D341Med (cell line): ENCODE results near the gene IL17B.

Experiments
- DNase-seq: peaks from one replicate; pipeline ENCODE4 v3.0.0; 2012; ENCODE audit warnings: low spot score

Gene IL17B

DNA sequence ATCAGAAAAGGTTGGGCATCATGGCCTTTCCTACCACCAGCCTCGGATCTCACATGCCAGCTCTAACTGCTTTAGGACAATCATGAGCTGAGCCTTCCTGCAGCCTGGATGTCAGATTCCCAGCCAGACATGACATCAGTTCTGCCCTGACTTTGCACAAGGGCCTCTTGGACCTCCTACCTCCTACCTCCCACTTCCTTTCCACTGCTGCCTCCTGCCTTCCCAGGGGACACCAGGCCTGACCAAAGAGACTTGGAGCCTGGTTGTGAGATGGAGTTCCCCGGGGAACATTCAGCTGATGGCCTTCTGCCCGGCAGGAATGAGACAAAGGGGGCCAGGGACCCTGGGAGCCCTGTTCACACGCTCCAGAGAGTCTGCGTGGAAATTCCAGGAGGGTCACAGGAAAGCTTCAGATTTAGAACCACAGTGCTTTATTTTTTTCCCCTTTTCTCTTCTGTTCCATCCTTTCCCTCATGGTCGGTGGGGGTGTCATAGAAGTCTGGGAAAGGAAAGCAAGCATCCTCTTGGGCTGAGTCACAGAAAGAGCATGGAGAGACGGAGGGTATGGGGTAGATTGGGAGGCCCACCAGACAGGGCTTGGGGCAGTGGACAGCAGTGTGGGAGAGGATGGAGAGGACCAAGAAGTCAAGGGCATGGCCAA, 35.4 kb upstream of the IL17B start:
- no peak for DNase-seq

DNA sequence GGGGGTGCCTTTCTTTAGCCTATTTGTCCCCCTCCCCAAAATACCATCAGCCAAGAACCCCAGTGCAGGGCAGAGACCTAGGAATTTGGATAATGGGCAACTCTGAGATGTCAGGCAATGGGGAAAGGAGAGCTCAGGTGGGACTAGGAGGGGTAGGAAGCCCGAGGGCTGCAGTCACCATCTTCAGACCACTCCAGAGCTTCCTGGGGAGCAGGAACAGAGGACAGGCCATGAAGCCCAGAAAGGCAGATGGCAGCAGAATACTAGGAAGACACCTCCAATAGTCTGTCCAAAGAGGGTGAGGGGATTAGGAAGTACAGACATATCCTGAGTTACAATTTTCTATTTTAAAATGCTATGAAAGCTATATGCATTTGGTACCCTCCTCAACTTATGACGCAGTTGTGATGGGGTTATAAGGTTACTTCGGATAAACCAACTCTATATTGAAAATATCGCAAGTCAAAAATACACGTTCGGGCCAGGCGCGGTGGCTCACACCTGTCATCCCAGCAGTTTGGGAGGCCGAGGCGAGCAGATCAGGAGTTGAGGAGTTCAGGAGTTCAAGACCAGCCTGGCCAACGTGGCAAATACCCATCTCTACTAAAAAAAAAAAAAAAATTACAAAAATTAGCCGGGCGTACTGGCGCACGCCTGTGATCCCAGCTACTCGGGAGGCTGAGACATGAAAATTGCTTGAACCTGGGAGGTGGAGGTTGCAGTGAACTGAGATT, 34.6 kb upstream of the IL17B start:
- DNase-seq: no peak

DNA sequence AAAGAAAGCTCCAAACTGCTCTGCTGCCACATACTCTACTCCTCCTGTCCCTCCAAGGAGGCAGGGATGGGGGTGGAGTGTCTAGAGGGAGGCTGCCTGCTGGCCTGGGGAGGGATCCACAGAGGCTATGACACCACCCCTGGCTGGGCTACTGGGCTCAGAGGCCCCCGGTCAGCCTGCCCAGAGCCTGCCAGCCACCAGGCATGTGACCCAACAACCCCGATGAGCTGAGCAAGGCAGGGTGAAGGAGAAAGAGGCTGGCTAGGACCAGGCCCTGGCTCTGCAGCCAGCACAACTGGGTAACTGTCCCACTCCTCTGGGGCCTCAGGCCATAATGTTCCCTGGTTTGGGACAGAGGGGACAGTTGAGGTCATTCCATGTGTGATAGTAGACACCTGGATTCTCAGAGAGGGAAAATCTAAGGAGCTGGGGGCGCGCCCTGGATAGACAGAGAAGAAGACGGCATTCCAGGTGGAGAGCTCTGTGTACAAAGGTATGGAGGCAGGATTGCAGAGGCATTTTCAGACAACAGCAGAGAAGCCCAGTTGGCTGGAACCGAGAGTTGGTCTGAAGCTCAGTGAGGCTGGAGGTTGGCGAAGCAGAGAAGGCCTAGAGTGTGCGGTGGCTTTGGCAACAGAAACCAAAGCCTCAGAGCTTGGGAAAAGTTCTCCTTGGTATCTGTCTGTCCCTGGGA, 33.8 kb upstream of the IL17B start:
- DNase-seq: no peak

GRCh38 chr5:149411738-149412519, 32.8 kb upstream of the IL17B start:
- DNase-seq: no peak

DNA sequence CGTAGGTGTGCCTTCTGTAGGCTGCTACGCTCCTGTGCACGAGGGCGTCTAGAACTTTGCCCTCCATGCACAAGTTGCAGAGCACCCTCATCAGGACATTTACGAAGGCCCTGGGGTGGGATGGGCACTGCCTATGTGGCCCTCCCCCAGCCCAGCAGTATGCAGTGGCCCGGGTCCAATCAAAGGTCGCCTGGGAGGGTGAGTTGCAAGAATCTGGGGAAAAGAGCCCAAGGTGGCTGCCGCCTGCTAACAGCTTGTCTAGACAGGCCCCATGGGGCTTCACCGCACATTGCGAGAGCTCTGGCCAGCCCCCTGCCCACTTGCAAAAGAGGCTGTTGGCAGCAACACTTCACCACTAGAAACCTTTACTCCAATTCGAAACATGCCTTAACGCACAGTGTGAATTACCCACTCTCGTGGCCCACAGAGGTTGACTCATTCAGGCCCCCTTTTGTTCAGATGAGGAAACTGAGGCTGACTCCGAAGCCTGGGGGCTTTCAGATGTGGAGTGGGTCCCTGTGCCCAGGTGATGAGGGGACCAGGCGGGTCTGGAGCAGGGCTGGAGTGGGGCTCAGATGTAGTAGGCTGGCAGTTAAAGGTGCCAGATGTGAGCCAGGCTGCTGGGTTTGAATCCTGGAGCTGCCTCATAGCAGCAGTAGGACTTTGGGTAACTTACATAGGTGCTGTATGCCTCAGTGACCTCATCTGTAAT, 31.8 kb upstream of the IL17B start:
- no peak for DNase-seq

DNA sequence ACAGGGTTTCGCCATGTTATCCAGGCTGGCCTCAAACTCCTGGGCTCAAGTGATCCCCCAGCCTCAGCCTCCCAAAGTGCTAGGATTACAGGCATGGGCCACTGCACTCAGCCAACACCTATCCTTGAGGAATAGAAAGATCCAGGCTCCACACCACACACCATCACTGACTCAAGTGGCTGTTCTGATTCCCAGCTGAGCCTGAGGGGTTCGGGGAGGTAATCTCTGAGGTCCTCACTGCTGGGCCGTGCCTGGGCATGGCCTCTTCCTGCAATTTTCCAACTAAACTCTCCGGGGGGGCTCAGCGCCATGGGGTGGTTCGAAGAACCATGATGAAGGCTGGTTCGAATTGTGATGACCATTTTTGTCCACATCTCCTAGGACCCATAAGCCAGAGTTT, 31.0 kb upstream of the IL17B start:
- no peak for DNase-seq

GRCh38 chr5:149409268-149409948, 30.3 kb upstream of the IL17B start:
- no peak for DNase-seq

DNA sequence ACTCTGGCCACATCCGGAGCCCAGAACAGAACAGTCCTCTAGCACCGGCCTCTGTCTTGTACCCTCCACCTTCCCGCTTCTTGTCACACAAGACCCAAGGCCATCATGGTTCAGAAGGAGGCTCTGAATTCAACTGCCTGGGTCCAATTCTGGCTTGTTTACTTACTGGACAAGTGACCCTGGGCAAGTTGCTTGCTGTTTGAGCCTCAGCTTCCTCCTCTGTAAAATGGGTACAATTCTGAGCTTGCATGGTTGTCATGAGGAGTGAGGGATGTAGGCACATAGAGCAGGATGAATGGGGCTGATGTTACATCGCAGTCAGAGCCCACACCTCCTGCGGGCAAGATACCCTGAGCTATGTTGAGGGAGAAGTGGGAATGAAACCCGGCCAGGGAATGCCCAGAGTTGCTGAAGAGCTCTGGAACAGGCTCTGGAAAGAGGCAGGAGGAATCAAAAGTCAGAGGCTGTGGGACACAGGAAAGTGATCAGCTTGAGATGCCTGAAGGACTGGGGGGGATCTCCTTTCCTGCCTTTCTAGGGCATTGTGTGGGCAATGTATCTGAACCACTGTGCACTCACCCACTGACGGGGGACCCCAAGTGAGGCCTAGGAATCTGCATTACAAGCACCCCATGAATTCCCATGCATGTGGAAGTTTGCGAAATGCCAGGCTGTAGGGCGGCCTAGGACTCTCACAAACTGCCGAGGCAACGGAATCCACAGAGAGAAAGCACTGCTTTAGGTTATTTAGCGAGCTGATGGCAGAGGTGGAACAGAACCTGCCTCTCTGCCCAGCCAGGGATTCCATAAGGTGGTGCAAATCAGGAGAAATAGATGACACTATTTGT, 29.4 kb upstream of the IL17B start:
- DNase-seq: no peak

GRCh38 chr5:149407323-149408251, 28.5 kb upstream of the IL17B start:
- no peak for DNase-seq

DNA sequence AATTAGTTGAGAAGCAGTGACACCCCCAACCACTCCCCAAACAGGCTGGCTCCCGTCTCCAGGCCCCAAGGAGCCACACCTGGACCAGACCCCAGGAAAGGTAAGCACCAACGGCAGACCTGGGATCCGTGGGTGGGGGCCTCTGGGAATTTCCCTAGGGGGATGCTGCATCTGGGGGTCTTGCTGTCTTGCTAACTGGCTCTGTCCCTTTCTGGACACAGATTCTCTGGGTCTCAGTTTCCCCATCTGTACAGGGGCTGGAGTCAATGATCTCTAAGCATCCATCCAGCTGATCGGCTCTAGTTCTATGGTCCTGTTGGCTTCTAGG, 27.9 kb upstream of the IL17B start:
- DNase-seq: no peak

GRCh38 chr5:149406203-149406978, 27.3 kb upstream of the IL17B start:
- no peak for DNase-seq

DNA sequence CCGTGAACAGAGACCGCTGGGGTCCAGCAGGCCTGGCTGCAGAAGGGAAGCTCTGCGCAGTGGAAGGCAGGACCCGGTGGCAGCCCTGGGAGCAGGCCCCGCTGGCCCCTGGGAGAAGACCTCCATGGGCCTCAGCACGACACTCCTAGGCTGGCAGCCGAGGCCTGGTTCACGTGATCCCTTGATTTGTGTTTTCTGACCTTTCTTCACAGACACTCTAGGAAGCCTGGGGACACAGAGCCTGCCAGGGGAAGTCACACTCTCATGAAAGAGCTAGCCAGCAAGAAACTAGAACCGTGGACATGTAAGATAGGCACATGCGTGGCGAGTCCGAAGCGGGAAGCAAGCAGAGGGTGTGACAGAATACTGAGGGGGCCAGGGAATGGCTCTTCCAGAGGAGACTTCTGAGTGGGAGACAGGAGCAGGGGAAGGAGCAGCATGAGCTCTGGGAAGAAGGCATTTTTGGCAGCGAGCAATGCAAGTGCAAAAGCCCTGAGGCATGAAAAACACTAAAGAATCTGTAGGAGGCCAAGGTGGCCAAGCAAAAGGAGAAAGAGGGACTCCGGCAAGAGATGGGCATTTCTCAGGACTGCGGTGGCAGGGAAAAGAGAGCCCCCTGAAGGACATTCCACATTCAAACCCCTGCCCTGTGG, 26.6 kb upstream of the IL17B start:
- no peak for DNase-seq

DNA sequence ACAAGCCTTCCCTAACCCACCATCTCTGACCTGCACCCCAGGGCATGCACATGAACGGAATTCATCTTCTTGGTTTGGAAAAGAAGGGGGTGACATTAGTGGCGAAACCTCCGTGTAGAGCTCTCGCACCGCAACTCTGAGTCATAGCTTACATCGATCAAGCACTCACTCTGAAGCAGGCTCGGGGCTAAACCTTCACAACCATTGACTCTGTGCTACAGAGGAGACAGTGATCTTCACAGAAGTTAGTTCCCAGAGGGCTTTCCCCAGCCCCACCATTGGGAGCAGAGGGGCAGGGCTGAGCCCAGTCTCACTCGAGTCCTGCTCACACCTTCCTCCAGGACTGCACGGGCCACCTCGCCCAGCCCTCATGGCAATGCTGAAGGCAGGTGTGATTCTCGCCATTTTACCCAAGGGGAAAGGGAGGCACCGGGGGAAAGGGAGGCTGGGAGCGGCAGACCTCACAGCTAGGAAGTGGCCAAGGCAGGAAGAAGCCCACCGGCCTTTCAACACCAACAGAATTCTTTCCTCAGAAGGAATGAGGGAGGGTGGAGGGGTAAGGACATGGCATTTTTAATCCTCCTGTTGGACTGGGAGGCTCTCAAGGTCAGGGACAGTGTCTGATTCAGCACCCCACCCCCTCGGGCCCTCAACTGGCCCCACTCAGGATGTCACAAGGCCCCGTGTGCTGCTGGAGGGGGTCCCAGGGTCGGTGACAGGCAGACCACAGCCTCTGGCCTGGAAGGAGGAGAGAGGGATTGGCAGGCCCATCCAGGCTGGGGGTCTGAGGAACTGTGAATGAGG, 25.9 kb upstream of the IL17B start:
- no peak for DNase-seq

GRCh38 chr5:149403923-149404745, 25.0 kb upstream of the IL17B start:
- DNase-seq: no peak

GRCh38 chr5:149402291-149402690, 23.2 kb upstream of the IL17B start:
- no peak for DNase-seq

DNA sequence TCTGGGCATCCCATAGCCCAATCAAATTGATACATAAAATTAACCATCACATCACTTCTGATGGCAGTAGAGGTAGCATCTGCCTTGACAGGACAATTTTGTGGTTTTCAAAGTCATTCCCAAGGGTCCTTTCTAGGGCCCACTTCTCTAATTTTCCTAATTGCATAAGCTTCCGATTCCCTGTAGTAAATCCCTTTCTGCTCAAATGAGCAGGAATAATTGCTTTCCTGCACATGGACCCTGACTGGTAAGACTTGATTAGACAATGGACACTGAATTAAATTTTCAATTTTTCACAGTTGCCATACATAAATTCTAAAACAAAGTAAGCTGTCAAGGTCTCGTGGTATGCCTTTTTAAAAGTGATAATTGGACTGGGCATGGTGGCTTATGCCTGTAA, 22.0 kb upstream of the IL17B start:
- no peak for DNase-seq
